ENCODE data around the gene DNER. TPM values are rescaled to one million over a fixed set of nuclear protein-coding genes. Genes with fewer than 3 reads are reported as not detected.
"Not testable (repeated sequence)": the region's sequence is repeated elsewhere in the genome, so short reads cannot be mapped to it uniquely, and the experiment has no call there.

DNER gene
- total and polyA plus RNA-seq, 10 of the 15 experiments (the other 5 are each of a cell fraction or from before 2014, with no cell fraction given) = 0.04 to 0.08 (median 0.07) TPM; not detected in 7

GRCh38 chr2:229616433-229616832, 97.9 kb downstream of the DNER start:
- POLR2A ChIA-PET = no interaction called here

GRCh38 chr2:229614021-229614420, 100.3 kb downstream of the DNER start:
- H3K4me1 ChIP-seq (ENCODE audit: control insufficient read depth, insufficient read depth, low read length); POLR2A ChIA-PET; H3K4me2 ChIP-seq (ENCODE audit: control insufficient read depth, insufficient read depth); FAIRE-seq; H3K27ac ChIP-seq (ENCODE audit: control insufficient read depth, insufficient read depth); H3K9me3 ChIP-seq (replicated peaks; ENCODE audit: control insufficient read depth, insufficient read depth, low read length); intact Hi-C loops (cut with micrococcal nuclease; ENCODE audit: unreplicated experiment); BruUV-seq (replicated peaks); DNase-seq (ENCODE audit: low read depth, low spot score); H3K27me3 ChIP-seq (replicated peaks in 1 of 2; ENCODE audit: control insufficient read depth in 2 of 2, insufficient read depth in 2 of 2, low read length in 1 of 2); SMC1A ChIA-PET (ENCODE audit: uncharacterized antibody, unreplicated experiment); H3K36me3 ChIP-seq (ENCODE audit: control insufficient read depth in 2 of 2, insufficient read depth in 2 of 2, low read length in 1 of 2); RAD21 ChIA-PET (ENCODE audit: unreplicated experiment); H2AFZ ChIP-seq (ENCODE audit: control insufficient read depth, low read depth, low read length); H3K4me3 ChIP-seq; in situ Hi-C loops (cut with MboI); ATAC-seq; H3K9ac ChIP-seq (ENCODE audit: control insufficient read depth, insufficient read depth, low read length); H4K20me1 ChIP-seq (ENCODE audit: control insufficient read depth, insufficient read depth); H3K79me2 ChIP-seq (ENCODE audit: control insufficient read depth, insufficient read depth, low read length); CTCF ChIA-PET: not testable (repeated sequence)
- 39% methylated on average over 3 of the region's 4 CpGs for WGBS (ENCODE audit: insufficient coverage, insufficient replicate concordance, low lambda C conversion rate, missing lambda C conversion rate)

More at GRCh38 chr2:229616433-229616832, 97.9 kb downstream of the DNER start:
- ATAC-seq = no peak
- intact Hi-C loops (cut with micrococcal nuclease; ENCODE audit: unreplicated experiment) (no loop called here), in situ Hi-C loops (cut with MboI) (no loop called here)
- DNase-seq (ENCODE audit: low read depth, low spot score) = no peak
- no peak overlapping the region for H3K4me3 ChIP-seq
- 16% methylated on average over 3 of the region's 3 CpGs for WGBS (ENCODE audit: insufficient coverage, insufficient replicate concordance, low lambda C conversion rate, missing lambda C conversion rate)
- ChIA-PET SMC1A (ENCODE audit: uncharacterized antibody, unreplicated experiment) (interaction anchor here (1.1 kb wide), 1 partner anchor 11 kb away, joined by 3 read pairs; no protein-coding TSS in a partner anchor), CTCF (no interaction called here), RAD21 (ENCODE audit: unreplicated experiment) (no interaction called here)
- no peak for TF ChIP-seq EZH2 (IDR thresholded peaks at IDR 0.05; ENCODE audit: borderline replicate concordance, control insufficient read depth, low read depth, low read length)
- TF ChIP-seq RAD51 (IDR thresholded peaks at IDR 0.05) = no peak
- no peak for TF ChIP-seq YY1 (IDR thresholded peaks at IDR 0.05; ENCODE audit: low read depth, low read length)
- no peak for TF ChIP-seq EP300 (IDR thresholded peaks at IDR 0.05; ENCODE audit: borderline replicate concordance in 1 of 2, control insufficient read depth in 1 of 2, low read depth in 2 of 2, low read length in 2 of 2)
- TF ChIP-seq ZNF592 (IDR thresholded peaks at IDR 0.05) = no peak
- TF ChIP-seq CREB1 (IDR thresholded peaks at IDR 0.05; ENCODE audit: low read depth) = no peak
- TF ChIP-seq ASH2L (IDR thresholded peaks at IDR 0.05; ENCODE audit: borderline replicate concordance, low read depth) = no peak
- no peak for TF ChIP-seq TCF3 (IDR thresholded peaks at IDR 0.05; ENCODE audit: borderline replicate concordance, insufficient read depth, low read depth, low read length)
- no peak for TF ChIP-seq CBFB (IDR thresholded peaks at IDR 0.05; ENCODE audit: low read depth)
- no peak for TF ChIP-seq MAX (IDR thresholded peaks at IDR 0.05; ENCODE audit: low read depth, low read length)
- no peak for TF ChIP-seq JUND (IDR thresholded peaks at IDR 0.05; ENCODE audit: low read depth, low read length)
- no peaks in the 10 kb centered on the region for H3K36me3 ChIP-seq (ENCODE audit: control insufficient read depth in 2 of 2, insufficient read depth in 2 of 2, low read length in 1 of 2)
- no peaks in the 10 kb centered on the region for H3K4me1 ChIP-seq (ENCODE audit: control insufficient read depth, insufficient read depth, low read length)
- H2AFZ ChIP-seq (ENCODE audit: control insufficient read depth, low read depth, low read length) = no peak overlapping the region
- no peaks in the 10 kb centered on the region; a peak in 2 of 4 replicates for H3K27me3 ChIP-seq (replicated peaks in 1 of 2; ENCODE audit: control insufficient read depth in 2 of 2, insufficient read depth in 2 of 2, low read length in 1 of 2)
- no TSS peak for BruUV-seq (replicated peaks)
- FAIRE-seq = no peak
- H3K9ac ChIP-seq (ENCODE audit: control insufficient read depth, insufficient read depth, low read length) = no peak overlapping the region
- no peaks in the 10 kb centered on the region for H3K9me3 ChIP-seq (replicated peaks; ENCODE audit: control insufficient read depth, insufficient read depth, low read length)
- no peak overlapping the region for H3K4me2 ChIP-seq (ENCODE audit: control insufficient read depth, insufficient read depth)
- H3K27ac ChIP-seq (ENCODE audit: control insufficient read depth, insufficient read depth) = no peak overlapping the region
- no peaks in the 10 kb centered on the region for H3K79me2 ChIP-seq (ENCODE audit: control insufficient read depth, insufficient read depth, low read length)
- no peaks in the 10 kb centered on the region; the same call in 1 of the 2 replicates for H4K20me1 ChIP-seq (ENCODE audit: control insufficient read depth, insufficient read depth)
